Osteocyte (in vitro differentiated cells): ENCODE data around the gene PLEKHG4B. TPM values are rescaled to one million over a fixed set of nuclear protein-coding genes. Genes with fewer than 3 reads are reported as not detected.

Experiments
- DNase-seq: peaks from one replicate; pipeline ENCODE4 v3.0.0; 2021; ENCODE audit warnings: mixed read lengths; ENCODE audit not compliant: unreplicated experiment; ENCODE audit errors: extremely low spot score
- H3K27ac Mint-ChIP-seq: one replicate; pipeline ENCODE4 v1.8.0; 2021; ENCODE audit warnings: mild to moderate bottlenecking, mixed read lengths; ENCODE audit not compliant: unreplicated experiment
- H3K27me3 Mint-ChIP-seq: one replicate; pipeline ENCODE4 v1.8.0; 2021; ENCODE audit warnings: mixed read lengths; ENCODE audit not compliant: unreplicated experiment
- H3K36me3 Mint-ChIP-seq: one replicate; pipeline ENCODE4 v1.8.0; 2021; ENCODE audit warnings: mixed read lengths; ENCODE audit not compliant: unreplicated experiment
- H3K4me1 Mint-ChIP-seq: one replicate; pipeline ENCODE4 v1.8.0; 2021; ENCODE audit warnings: mixed read lengths; ENCODE audit not compliant: unreplicated experiment
- H3K4me3 Mint-ChIP-seq: one replicate; pipeline ENCODE4 v1.8.0; 2021; ENCODE audit warnings: mild to moderate bottlenecking, moderate library complexity, mixed read lengths; ENCODE audit not compliant: unreplicated experiment
- H3K9me3 Mint-ChIP-seq: one replicate; pipeline ENCODE4 v1.8.0; 2021; ENCODE audit warnings: mixed read lengths; ENCODE audit not compliant: unreplicated experiment
- CTCF ChIP-seq: fragments of 200-600 bp; sonication (generic); IDR thresholded peaks from 2 replicates; pipeline ENCODE4 v1.5.0; 2021; ENCODE audit warnings: antibody characterized with exemption, mild to moderate bottlenecking, moderate library complexity
- total RNA-seq: library from RNA; stranded (reverse); gene quantifications from 2 replicates; pipeline ENCODE4 v1.2.1, GENCODE V29; 2021

PLEKHG4B gene
- total RNA-seq, 1 donor from 2014 or later: 4.5 TPM

GRCh38 chr5:128446-128845, 36.5 kb downstream of the PLEKHG4B start:
- TF ChIP-seq CTCF: no peak
- Mint-ChIP-seq H3K36me3 (peaks cover 12% of the 10 kb centered on the region), H3K4me1 (peaks cover 28% of the 10 kb centered on the region), H3K9me3 (peaks cover 23% of the 10 kb centered on the region), H3K4me3 (no peak overlapping the region), H3K27me3 (peaks cover 12% of the 10 kb centered on the region), H3K27ac (no peak overlapping the region)
- DNase-seq: no peak

GRCh38 chr5:129148-129547, 37.2 kb downstream of the PLEKHG4B start:
- no peak for DNase-seq
- peaks cover 10% of the 10 kb centered on the region for H3K36me3 Mint-ChIP-seq
- H3K27ac Mint-ChIP-seq: peak overlapping the region; percentile 20
- peaks cover 6% of the 10 kb centered on the region for H3K27me3 Mint-ChIP-seq
- no peak overlapping the region for H3K4me3 Mint-ChIP-seq
- H3K4me1 Mint-ChIP-seq: peaks cover 28% of the 10 kb centered on the region
- peaks cover 16% of the 10 kb centered on the region for H3K9me3 Mint-ChIP-seq
- TF ChIP-seq CTCF: no peak

- H3K4me1 Mint-ChIP-seq: peaks cover 28% of the 10 kb centered on the region
- no peak for TF ChIP-seq CTCF
- peak overlapping the region; percentile 0 for H3K4me3 Mint-ChIP-seq
- DNase-seq: no peak
- H3K27me3 Mint-ChIP-seq: no peaks in the 10 kb centered on the region
- H3K9me3 Mint-ChIP-seq: peaks cover 10% of the 10 kb centered on the region
- peak overlapping the region; percentile 60 for H3K27ac Mint-ChIP-seq
- H3K36me3 Mint-ChIP-seq: peaks cover 10% of the 10 kb centered on the region
Observed at GRCh38 chr5:129820-130219, 37.9 kb downstream of the PLEKHG4B start.

- Mint-ChIP-seq H3K4me3 (no peak overlapping the region), H3K36me3 (peaks cover 10% of the 10 kb centered on the region), H3K27me3 (no peaks in the 10 kb centered on the region), H3K9me3 (peaks cover 10% of the 10 kb centered on the region), H3K27ac (peak overlapping the region; percentile 60), H3K4me1 (peaks cover 28% of the 10 kb centered on the region)
- DNase-seq: no peak
- no peak for TF ChIP-seq CTCF
Observed at GRCh38 chr5:130601-131131, 38.7 kb downstream of the PLEKHG4B start.

GRCh38 chr5:136901-137300, 44.9 kb downstream of the PLEKHG4B start:
- Mint-ChIP-seq H3K4me3 (no peak overlapping the region), H3K27me3 (no peaks in the 10 kb centered on the region), H3K9me3 (no peaks in the 10 kb centered on the region), H3K27ac (no peak overlapping the region), H3K36me3 (no peaks in the 10 kb centered on the region), H3K4me1 (no peaks in the 10 kb centered on the region)
- no peak for DNase-seq
- TF ChIP-seq CTCF: no peak
